GOT3 (cell line): Measurements from ENCODE around the gene ATXN10.
"Not testable (repeated sequence)": the region's sequence is repeated elsewhere in the genome, so short reads cannot be mapped to it uniquely, and the experiment has no call there.

Experiments
- DNase-seq: peaks from one replicate; lab custom pipeline; 2025; ENCODE audit warnings: mixed read lengths; lab: John Stamatoyannopoulos, UW

ATXN10 gene, protein sequence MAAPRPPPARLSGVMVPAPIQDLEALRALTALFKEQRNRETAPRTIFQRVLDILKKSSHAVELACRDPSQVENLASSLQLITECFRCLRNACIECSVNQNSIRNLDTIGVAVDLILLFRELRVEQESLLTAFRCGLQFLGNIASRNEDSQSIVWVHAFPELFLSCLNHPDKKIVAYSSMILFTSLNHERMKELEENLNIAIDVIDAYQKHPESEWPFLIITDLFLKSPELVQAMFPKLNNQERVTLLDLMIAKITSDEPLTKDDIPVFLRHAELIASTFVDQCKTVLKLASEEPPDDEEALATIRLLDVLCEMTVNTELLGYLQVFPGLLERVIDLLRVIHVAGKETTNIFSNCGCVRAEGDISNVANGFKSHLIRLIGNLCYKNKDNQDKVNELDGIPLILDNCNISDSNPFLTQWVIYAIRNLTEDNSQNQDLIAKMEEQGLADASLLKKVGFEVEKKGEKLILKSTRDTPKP

DNA sequence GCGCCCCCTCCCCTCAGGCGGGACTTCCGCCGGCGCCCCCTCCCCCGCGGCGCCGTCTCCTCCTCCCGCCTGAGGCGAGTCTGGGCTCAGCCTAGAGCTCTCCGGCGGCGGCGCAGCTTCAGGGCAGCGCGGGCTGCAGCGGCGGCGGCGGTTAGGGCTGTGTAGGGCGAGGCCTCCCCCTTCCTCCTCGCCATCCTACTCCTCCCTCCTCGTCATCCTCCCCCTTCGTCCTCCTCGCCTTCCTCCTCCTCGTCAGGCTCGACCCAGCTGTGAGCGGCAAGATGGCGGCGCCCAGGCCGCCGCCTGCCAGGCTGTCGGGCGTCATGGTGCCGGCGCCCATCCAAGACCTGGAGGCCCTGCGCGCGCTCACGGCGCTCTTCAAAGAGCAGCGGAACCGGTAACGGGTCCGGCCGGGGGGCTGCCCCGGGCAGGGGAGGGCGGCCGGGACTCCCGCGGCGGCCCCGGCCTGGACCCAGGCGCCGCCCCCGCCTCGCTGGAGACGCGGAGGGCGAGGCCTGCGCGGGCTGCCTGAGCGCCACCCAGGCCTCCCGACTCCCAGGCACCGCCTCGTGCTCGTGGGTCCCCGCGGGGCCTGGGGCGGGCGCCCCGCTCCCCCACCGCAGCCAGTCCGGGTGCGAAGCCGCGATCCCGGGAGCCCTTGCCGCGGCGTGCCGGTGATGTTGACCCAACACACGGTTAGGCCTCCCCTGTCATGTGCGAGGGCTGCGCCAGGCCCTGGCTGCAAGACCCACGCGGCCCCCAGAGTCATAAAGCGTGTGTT lies at the start of gene ATXN10:
ATXN10 (plus strand) TSS at position 52 of the 781 bp plus-strand sequence; CDS start at position 282, 230 bp downstream.
- DNase-seq = peak; percentile 20

DNA sequence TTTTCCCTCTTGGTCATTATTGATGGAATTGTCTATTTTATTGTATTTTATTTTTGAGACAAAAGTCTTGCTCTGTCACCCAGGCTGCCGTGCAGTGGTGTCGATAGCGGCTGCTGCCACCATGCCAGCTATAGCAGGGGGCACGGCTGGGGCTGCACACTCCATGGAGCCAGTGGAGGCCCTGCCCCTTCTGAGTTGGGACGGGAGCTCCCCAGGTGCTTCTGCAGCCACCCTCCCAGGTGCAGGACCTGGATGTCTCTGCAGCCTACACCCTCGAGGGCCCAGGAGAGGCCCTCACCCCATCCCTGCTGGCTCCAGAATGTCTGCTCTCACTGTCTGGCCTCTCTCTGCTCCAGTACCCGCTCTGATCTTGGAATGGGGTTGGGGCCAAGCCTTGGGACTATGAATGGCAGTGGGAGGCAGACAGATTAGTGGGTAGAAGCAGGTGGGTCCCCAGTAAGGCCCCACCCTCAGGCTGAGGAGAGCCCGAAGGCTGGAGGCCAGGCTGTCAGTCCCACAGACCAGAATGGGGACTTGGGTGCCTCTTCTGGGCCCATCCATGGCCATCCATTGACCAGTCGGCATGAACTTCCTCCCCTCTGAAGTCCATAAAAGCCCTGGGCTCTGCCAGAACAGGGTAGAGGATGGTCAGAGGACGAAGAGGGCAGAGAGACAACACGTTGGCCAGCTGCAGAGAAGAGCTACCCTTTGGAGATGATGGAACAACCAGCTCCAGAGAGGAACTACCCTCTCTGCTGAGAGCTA lies 49.6 kb upstream of the ATXN10 start:
- DNase-seq = no peak

DNA sequence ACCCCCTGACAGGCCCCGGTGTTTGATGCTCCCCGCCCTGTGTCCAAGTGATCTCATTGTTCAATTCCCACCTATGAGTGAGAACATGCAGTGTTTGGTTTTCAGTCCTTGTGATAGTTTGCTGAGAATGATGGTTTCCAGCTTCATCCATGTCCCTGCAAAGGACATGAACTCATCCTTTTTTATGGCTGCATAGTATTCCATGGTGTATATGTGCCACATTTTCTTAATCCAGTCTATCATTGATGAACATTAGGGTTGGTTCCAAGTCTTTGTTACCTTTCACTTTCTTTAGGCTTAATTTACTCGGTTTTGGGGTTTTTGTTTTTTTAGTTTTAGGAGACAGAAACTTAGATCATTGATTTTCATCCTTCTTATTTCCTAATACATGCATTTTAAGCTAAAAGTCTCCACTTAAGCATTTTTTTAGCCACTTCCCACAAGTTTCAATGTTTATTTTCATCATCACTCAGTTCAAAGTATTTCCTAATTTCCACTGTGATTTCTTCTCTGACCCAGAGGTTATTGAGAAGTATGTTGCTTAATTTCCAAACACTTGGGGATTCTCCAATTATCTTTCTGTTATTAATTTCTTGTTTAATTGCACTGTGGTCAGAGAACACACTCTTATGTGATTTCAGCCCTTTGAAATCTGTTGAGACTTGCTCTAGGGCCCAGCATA lies 48.0 kb upstream of the ATXN10 start:
- not testable (repeated sequence) for DNase-seq

DNA sequence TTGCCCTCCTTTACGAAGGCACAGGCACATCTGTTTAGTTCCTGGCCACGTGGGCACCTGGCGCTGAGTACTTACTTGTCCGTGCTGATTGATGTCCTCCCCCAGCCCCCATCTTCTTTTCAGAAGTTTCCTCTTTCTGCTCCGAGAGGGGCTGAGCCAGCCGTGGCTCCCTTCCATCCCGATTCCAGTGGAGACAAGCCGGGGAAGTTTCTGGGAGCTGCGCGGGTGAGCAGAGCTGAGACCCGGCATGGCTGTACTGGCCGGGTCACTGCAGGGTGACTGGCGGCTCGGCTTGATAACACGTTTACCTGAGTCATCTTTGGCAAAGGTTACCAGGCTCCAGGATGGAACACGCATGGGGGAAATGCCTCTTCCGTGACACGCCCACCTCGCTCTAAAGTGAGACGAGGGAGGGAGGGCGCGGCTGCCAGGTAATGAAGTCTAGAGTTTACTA lies 45.4 kb upstream of the ATXN10 start:
- no peak for DNase-seq

DNA sequence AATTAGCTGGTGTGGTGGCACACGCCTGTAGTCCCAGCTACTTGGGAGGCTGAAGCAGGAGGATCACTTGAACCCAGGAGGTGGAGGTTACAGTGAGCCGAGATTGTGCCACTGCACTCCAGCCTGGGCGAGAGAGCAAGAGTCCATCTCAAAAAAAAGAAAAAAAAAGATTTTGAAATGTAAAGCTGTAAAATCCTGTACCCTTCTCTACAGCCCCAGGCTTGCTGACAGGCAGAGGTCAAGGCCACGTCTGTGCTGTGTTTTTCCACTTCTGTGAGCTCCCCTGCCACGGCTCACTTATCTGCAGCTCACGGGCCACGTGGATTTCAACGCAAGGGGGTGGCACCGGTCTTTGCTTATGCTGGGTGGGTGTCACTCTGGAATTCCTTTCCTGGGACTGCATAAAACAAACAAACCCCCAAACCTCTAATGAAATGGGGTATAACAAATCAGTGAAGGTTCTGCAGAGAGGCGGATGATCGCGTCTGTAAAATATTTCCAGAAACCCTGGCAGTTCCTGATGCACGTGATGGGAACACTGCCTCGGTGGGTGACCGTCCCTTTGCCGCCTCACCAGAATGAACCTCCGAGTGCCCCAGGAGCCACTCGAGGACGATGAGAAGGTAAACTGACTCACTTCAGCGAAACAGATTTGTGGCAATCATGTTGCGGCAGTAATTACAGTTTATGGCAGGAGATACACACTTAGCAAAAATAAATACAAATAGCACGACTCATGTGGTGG lies 44.0 kb upstream of the ATXN10 start:
- DNase-seq = no peak

DNA sequence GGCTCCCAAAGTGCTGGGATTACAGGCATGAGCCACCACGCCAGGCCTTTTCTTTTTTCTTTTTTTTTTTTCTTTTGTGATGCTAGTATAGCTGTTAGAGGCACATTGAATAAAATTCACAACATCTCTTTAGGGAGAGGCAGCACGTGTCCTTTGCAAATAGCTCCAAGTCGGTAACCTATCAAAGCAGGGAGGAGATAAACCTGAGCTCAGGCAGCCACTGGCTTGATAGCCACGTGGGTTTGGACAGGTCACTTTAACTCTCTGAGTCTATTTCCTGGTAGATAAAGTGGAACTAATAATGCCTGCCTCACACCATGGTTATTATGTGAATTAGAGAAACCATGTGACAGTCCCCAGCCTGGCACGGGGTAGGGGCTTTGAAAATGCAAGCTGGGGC lies 43.1 kb upstream of the ATXN10 start:
- DNase-seq = no peak

GRCh38 chr22:45629469-45630089 lies 42.1 kb upstream of the ATXN10 start:
- DNase-seq = no peak

- no peak for DNase-seq
Measured at GRCh38 chr22:45630436-45630835, 41.2 kb upstream of the ATXN10 start.

DNA sequence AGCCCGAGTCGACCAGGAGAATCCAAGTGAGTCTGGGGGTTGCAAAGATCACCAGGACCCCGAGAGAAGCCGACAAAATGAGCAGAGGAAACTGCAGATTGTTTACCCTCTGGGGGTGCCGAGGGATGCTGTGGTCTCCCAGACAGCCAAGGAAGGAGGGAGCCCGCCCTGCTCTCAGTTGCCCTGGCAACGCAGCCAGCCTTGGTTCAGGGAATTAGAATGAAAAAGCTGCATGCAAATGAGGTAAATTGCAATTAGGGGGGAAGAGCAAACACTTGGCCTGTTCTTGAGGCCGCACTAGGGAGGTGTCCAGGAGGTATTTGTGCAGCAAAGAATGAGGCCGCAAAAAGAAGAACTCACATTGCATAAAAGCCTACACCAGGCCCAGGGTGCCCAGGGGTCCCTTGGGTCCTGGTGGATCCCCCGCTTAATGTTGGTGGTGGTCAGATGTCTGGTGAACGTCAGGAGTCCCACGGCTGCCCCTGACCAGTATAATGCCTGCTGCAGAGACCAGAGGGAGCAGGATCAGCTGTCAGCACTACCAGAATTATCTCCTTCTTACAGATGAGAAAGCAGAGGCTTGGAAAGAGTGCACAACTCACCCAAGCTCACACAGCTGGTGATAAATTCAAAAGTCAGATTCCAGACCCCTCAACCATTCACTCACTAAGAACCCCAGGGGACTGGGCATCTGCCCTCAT lies 40.3 kb upstream of the ATXN10 start:
- no peak for DNase-seq

GRCh38 chr22:45631841-45632238 lies 39.8 kb upstream of the ATXN10 start:
- DNase-seq = no peak

DNA sequence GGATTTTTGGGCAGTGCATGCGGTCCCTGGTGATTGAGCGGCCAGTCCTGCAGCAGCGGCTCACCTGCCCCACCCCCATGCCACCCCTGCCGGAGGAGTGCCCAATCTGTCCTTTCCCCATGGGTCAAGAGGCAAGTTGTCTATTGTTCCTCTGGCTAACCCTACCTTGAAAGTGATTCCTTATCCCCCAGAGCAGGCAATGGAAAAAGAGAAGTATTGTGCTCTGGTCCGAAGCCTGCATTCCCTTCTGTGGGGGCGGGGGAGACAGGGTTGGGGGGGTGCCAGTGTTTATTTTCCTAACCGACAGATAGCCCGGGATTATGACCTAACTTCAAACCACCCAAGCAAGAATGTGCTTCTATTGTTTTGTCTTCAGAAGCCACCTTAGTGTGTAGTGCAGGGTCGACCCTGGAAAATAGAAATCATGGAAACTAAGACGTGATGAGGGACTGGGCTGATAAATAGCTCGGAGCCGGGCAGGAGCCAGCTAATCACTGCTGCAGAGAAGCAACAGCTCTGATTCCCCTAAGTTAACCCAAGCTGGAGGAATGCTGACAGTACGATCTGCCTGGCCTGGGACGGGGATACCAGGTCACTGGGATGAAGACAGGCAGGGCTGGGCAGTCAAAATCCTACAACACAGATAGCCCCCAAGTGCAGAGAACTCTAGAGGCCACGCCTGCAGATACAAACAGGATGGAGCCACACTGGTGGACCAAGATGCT lies 38.7 kb upstream of the ATXN10 start:
- DNase-seq = no peak

- no peak for DNase-seq
Measured at GRCh38 chr22:45636683-45637082, 35.0 kb upstream of the ATXN10 start.

- no peak for DNase-seq
Measured at GRCh38 chr22:45638197-45638596, 33.4 kb upstream of the ATXN10 start.

DNA sequence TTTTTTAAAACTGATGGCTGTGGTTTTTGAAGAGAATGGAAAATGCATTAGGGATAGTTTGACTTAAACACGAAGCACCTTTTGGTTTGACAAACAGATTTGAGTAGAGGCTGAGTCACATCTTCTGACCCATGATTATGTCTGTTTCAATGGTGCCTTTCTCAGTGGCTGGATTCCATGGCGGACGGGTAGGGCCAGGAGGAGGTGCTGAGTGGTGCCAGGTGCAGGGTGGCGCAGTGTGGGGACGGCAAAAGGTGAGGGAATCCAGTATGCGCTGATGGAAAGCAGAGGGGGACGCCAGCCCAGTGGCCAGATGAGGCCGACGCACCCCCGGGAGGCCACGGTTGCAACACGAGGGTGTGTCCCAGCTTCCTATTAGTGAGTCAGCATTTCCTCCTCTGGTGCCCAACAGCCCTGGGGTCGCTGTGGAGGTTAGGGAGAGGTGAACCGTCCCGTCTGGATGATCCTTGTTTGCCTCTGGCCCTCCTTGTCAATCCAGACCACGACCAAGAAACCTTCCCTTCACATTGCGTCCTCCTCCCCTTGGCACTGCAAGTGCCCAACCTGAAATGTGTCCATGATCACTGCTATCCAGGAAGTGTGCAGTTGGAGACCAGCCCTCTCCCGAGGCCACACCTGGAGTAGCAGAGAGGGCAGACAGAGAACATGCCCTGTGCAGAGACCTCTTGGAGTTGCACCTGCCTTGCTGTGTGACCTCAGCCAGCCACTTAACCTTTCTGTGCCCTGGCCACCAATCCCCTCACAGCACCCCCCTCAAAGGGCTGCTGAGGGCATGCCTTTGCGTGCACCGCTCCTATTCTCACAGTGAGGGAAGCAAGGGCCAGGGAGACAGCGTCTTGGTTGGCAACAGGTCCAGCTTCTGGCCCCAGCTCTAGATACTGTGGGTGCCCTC lies 32.5 kb upstream of the ATXN10 start:
- DNase-seq = no peak

- no peak for DNase-seq
Measured at GRCh38 chr22:45639747-45640102, 31.9 kb upstream of the ATXN10 start.

- no peak for DNase-seq
Measured at GRCh38 chr22:45640291-45640940, 31.2 kb upstream of the ATXN10 start.

DNA sequence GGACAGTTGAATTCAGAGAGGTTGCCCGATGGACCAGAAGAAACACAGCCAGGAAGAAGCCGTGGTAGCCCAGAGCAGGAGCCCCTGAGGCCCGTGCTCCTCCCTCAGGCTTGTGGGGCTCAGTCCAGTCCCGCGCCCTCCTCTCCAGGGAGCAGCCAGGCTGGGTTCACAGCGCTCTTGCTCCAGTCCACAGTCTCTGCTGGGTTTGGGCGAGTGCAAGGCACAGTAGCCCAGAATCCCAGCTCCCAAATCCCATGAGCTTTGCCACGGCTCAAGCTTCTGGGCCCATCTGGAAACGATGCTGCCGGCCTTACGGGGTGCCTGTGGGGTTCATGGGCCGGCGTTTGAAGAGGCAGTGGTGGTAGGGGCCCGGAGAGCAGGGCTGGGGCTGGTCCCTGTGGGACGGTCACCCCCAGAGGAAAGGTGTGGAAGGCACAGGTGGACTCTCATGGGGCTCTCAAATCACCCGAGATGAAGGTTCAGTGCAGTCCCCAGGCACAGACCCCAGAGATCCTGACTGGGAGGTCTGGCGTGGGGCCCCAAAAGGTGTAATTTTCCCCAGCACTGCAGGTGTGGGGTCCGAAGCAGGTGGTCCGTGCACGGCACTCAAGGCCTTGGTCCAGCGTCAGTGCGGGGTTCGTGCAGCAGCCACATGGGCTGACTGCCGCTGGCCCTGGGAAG lies 30.6 kb upstream of the ATXN10 start:
- DNase-seq = no peak
